ENCODE results near the gene TMEM72. TPM values are rescaled to one million over a fixed set of nuclear protein-coding genes. Genes with fewer than 3 reads are reported as not detected.

The TMEM72 gene
- total RNA-seq, 1 experiment from 2014 or later = not detected

- Histone ChIP-seq H3K27ac (ENCODE audit: low read length) (no peak overlapping the region), H3K4me3 (ENCODE audit: low read length) (no peak overlapping the region), H3K9me2 (replicated peaks; ENCODE audit: insufficient read depth, low read length) (no peaks in the 10 kb centered on the region), H3K9me3 (ENCODE audit: low read length) (no peaks in the 10 kb centered on the region), H3K4me1 (ENCODE audit: low read length) (peaks cover 26% of the 10 kb centered on the region), H3K79me2 (ENCODE audit: low read length) (peaks cover 4% of the 10 kb centered on the region; the same call in 1 of the 2 replicates), H2AFZ (ENCODE audit: low read length) (no peak overlapping the region), H3K9ac (ENCODE audit: low read length) (no peak overlapping the region), H3K36me3 (ENCODE audit: insufficient read depth, low read length) (peaks cover 3% of the 10 kb centered on the region; the same call in 1 of the 2 replicates), H3K27me3 (ENCODE audit: low read length) (no peaks in the 10 kb centered on the region; the same call in 1 of the 2 replicates), H3K4me2 (ENCODE audit: low read depth, low read length, poor library complexity, severe bottlenecking) (no peak overlapping the region), H4K20me1 (ENCODE audit: insufficient read depth, low read depth, low read length) (peaks cover 4% of the 10 kb centered on the region; the same call in 1 of the 2 replicates)
- no peak for DNase-seq
These were observed 43.8 kb downstream of the TMEM72 start for GRCh38 chr10:44954962-44955361.

- Histone ChIP-seq H3K4me2 (ENCODE audit: low read depth, low read length, poor library complexity, severe bottlenecking) (no peak overlapping the region), H3K4me3 (ENCODE audit: low read length) (no peak overlapping the region), H3K9me3 (ENCODE audit: low read length) (no peaks in the 10 kb centered on the region), H3K27ac (ENCODE audit: low read length) (no peak overlapping the region), H3K9me2 (replicated peaks; ENCODE audit: insufficient read depth, low read length) (no peaks in the 10 kb centered on the region), H3K36me3 (ENCODE audit: insufficient read depth, low read length) (peaks cover 3% of the 10 kb centered on the region; the same call in 1 of the 2 replicates), H2AFZ (ENCODE audit: low read length) (no peak overlapping the region), H3K4me1 (ENCODE audit: low read length) (peaks cover 24% of the 10 kb centered on the region), H4K20me1 (ENCODE audit: insufficient read depth, low read depth, low read length) (peaks cover 4% of the 10 kb centered on the region; the same call in 1 of the 2 replicates), H3K79me2 (ENCODE audit: low read length) (peaks cover 4% of the 10 kb centered on the region; the same call in 1 of the 2 replicates), H3K27me3 (ENCODE audit: low read length) (no peaks in the 10 kb centered on the region; the same call in 1 of the 2 replicates), H3K9ac (ENCODE audit: low read length) (no peak overlapping the region)
- no peak for DNase-seq
These were observed 44.4 kb downstream of the TMEM72 start for GRCh38 chr10:44955413-44956070.

- no peak overlapping the region for H3K4me2 ChIP-seq (ENCODE audit: low read depth, low read length, poor library complexity, severe bottlenecking)
These were observed 45.1 kb downstream of the TMEM72 start for GRCh38 chr10:44956226-44956625.

GRCh38 chr10:44956717-44957706 is 45.9 kb downstream of the TMEM72 start:
- Histone ChIP-seq H3K9ac (ENCODE audit: low read length) (no peak overlapping the region), H3K4me3 (ENCODE audit: low read length) (no peak overlapping the region), H3K4me2 (ENCODE audit: low read depth, low read length, poor library complexity, severe bottlenecking) (no peak overlapping the region), H3K79me2 (ENCODE audit: low read length) (peaks cover 4% of the 10 kb centered on the region; the same call in 1 of the 2 replicates), H3K27ac (ENCODE audit: low read length) (no peak overlapping the region), H2AFZ (ENCODE audit: low read length) (no peak overlapping the region), H3K4me1 (ENCODE audit: low read length) (peaks cover 32% of the 10 kb centered on the region), H4K20me1 (ENCODE audit: insufficient read depth, low read depth, low read length) (peaks cover 4% of the 10 kb centered on the region; the same call in 1 of the 2 replicates), H3K27me3 (ENCODE audit: low read length) (no peaks in the 10 kb centered on the region; the same call in 1 of the 2 replicates), H3K9me3 (ENCODE audit: low read length) (no peaks in the 10 kb centered on the region), H3K36me3 (ENCODE audit: insufficient read depth, low read length) (peaks cover 3% of the 10 kb centered on the region; the same call in 1 of the 2 replicates), H3K9me2 (replicated peaks; ENCODE audit: insufficient read depth, low read length) (no peaks in the 10 kb centered on the region)
- DNase-seq = peak; percentile 33

More at GRCh38 chr10:44956226-44956625, 45.1 kb downstream of the TMEM72 start:
- Histone ChIP-seq H4K20me1 (ENCODE audit: insufficient read depth, low read depth, low read length) (peaks cover 4% of the 10 kb centered on the region; the same call in 1 of the 2 replicates), H3K9me3 (ENCODE audit: low read length) (no peaks in the 10 kb centered on the region), H3K9ac (ENCODE audit: low read length) (no peak overlapping the region), H3K9me2 (replicated peaks; ENCODE audit: insufficient read depth, low read length) (no peaks in the 10 kb centered on the region), H2AFZ (ENCODE audit: low read length) (no peak overlapping the region), H3K36me3 (ENCODE audit: insufficient read depth, low read length) (peaks cover 3% of the 10 kb centered on the region; the same call in 1 of the 2 replicates), H3K27me3 (ENCODE audit: low read length) (no peaks in the 10 kb centered on the region; the same call in 1 of the 2 replicates), H3K4me3 (ENCODE audit: low read length) (no peak overlapping the region), H3K4me1 (ENCODE audit: low read length) (peaks cover 25% of the 10 kb centered on the region), H3K79me2 (ENCODE audit: low read length) (peaks cover 4% of the 10 kb centered on the region; the same call in 1 of the 2 replicates), H3K27ac (ENCODE audit: low read length) (no peak overlapping the region)
- DNase-seq = no peak

- Histone ChIP-seq H3K9ac (ENCODE audit: low read length) (peak overlapping the region; percentile 72), H3K4me3 (ENCODE audit: low read length) (peak overlapping the region; percentile 79), H3K27me3 (ENCODE audit: low read length) (no peaks in the 10 kb centered on the region; the same call in 1 of the 2 replicates), H2AFZ (ENCODE audit: low read length) (no peak overlapping the region), H3K27ac (ENCODE audit: low read length) (no peak overlapping the region; the same call in 1 of the 2 replicates), H3K9me2 (replicated peaks; ENCODE audit: insufficient read depth, low read length) (no peaks in the 10 kb centered on the region), H4K20me1 (ENCODE audit: insufficient read depth, low read depth, low read length) (peaks cover 4% of the 10 kb centered on the region; the same call in 1 of the 2 replicates), H3K4me1 (ENCODE audit: low read length) (peaks cover 45% of the 10 kb centered on the region), H3K4me2 (ENCODE audit: low read depth, low read length, poor library complexity, severe bottlenecking) (peak overlapping the region; percentile 81), H3K79me2 (ENCODE audit: low read length) (peaks cover 4% of the 10 kb centered on the region; the same call in 1 of the 2 replicates), H3K9me3 (ENCODE audit: low read length) (no peaks in the 10 kb centered on the region), H3K36me3 (ENCODE audit: insufficient read depth, low read length) (peaks cover 3% of the 10 kb centered on the region; the same call in 1 of the 2 replicates)
- DNase-seq = no peak
These were observed 47.2 kb downstream of the TMEM72 start for GRCh38 chr10:44958196-44958897.

GRCh38 chr10:44958898-44959246 is 47.7 kb downstream of the TMEM72 start:
- Histone ChIP-seq H3K4me3 (ENCODE audit: low read length) (peak overlapping the region; percentile 79), H3K9me2 (replicated peaks; ENCODE audit: insufficient read depth, low read length) (no peaks in the 10 kb centered on the region), H4K20me1 (ENCODE audit: insufficient read depth, low read depth, low read length) (peaks cover 4% of the 10 kb centered on the region; the same call in 1 of the 2 replicates), H3K9me3 (ENCODE audit: low read length) (no peaks in the 10 kb centered on the region), H3K27me3 (ENCODE audit: low read length) (no peaks in the 10 kb centered on the region; the same call in 1 of the 2 replicates), H3K9ac (ENCODE audit: low read length) (peak overlapping the region; percentile 72), H3K4me1 (ENCODE audit: low read length) (peaks cover 50% of the 10 kb centered on the region), H3K36me3 (ENCODE audit: insufficient read depth, low read length) (peaks cover 3% of the 10 kb centered on the region; the same call in 1 of the 2 replicates), H3K79me2 (ENCODE audit: low read length) (peaks cover 4% of the 10 kb centered on the region; the same call in 1 of the 2 replicates), H3K4me2 (ENCODE audit: low read depth, low read length, poor library complexity, severe bottlenecking) (peak overlapping the region; percentile 81), H3K27ac (ENCODE audit: low read length) (no peak overlapping the region; the same call in 1 of the 2 replicates), H2AFZ (ENCODE audit: low read length) (no peak overlapping the region)
- DNase-seq = no peak

GRCh38 chr10:44959247-44960087 is 48.3 kb downstream of the TMEM72 start, which contains the start of gene RASSF4:
TSS of gene RASSF4 (plus strand) at chr10:44959802. CDS start at chr10:44970203, 10,401 bp downstream.
- Histone ChIP-seq H3K9ac (ENCODE audit: low read length) (peak within 1 kb of the TSS; percentile 72), H3K79me2 (ENCODE audit: low read length) (peaks cover 4% of the 10 kb centered on the region; the same call in 1 of the 2 replicates), H3K4me3 (ENCODE audit: low read length) (peak within 1 kb of the TSS; percentile 79), H2AFZ (ENCODE audit: low read length) (0 out of 2 replicates have a peak within 1 kb of the TSS, but pooled peaks have one; percentile 72), H3K27ac (ENCODE audit: low read length) (no peak within 1 kb of the TSS; the same call in 1 of the 2 replicates), H3K27me3 (ENCODE audit: low read length) (no peaks in the 10 kb centered on the region; the same call in 1 of the 2 replicates), H3K36me3 (ENCODE audit: insufficient read depth, low read length) (peaks cover 3% of the 10 kb centered on the region; the same call in 1 of the 2 replicates), H3K9me2 (replicated peaks; ENCODE audit: insufficient read depth, low read length) (no peaks in the 10 kb centered on the region), H4K20me1 (ENCODE audit: insufficient read depth, low read depth, low read length) (peaks cover 4% of the 10 kb centered on the region; the same call in 1 of the 2 replicates), H3K4me2 (ENCODE audit: low read depth, low read length, poor library complexity, severe bottlenecking) (peak within 1 kb of the TSS; percentile 81), H3K4me1 (ENCODE audit: low read length) (peaks cover 56% of the 10 kb centered on the region), H3K9me3 (ENCODE audit: low read length) (no peaks in the 10 kb centered on the region)
- DNase-seq = peak; percentile 96

Data from Karpas-422 (cell line).